Measurements from ENCODE around the gene ART1. TPM values are rescaled to one million over a fixed set of nuclear protein-coding genes. Genes with fewer than 3 reads are reported as not detected.
"Not testable (repeated sequence)": the region's sequence is repeated elsewhere in the genome, so short reads cannot be mapped to it uniquely, and the experiment has no call there.

The ART1 gene
- total RNA-seq (not detected), polyA plus RNA-seq (not detected)

GRCh38 chr11:3644817-3645235 lies at the start of gene ART1:
Gene ART1 (plus strand): TSS chr11:3645128. CDS start chr11:3659214, 14,086 bp downstream.
- Histone ChIP-seq H3K36me3 (no peaks in the 10 kb centered on the region), H3K27ac (no peak within 1 kb of the TSS), H3K4me1 (peaks cover 0 to 4% (median 4%) of the 10 kb centered on the region in 3 donors), H3K4me3 (no peak within 1 kb of the TSS), H3K9me3 (no peaks in the 10 kb centered on the region), H3K27me3 (no peaks in the 10 kb centered on the region)
- no peak for TF ChIP-seq CTCF (IDR thresholded peaks at IDR 0.05)
- FAIRE-seq (no peak), ATAC-seq (no peak), DNase-seq (no peak)
- intact Hi-C loops (cut with DNase I) = no loop called here
- WGBS, 2 donors = 65 to 78% methylated on average over 4 of the region's 4 CpGs

GRCh38 chr11:3597743-3598142 lies 47.2 kb upstream of the ART1 start:
- WGBS, 2 donors = 92 to 95% methylated on average over 15 of the region's 15 CpGs
- FAIRE-seq = not testable (repeated sequence)

GRCh38 chr11:3600201-3600600 lies 44.7 kb upstream of the ART1 start:
- DNase-seq; H3K36me3 ChIP-seq; H3K9me3 ChIP-seq; H3K4me3 ChIP-seq; H3K27me3 ChIP-seq; intact Hi-C loops (cut with DNase I); H3K27ac ChIP-seq; H3K4me1 ChIP-seq; ATAC-seq; FAIRE-seq: not testable (repeated sequence)
- 77 to 80% methylated on average over 9 to 10 of the region's 10 CpGs for WGBS, 2 donors

More at GRCh38 chr11:3597743-3598142, 47.2 kb upstream of the ART1 start:
- H3K36me3 ChIP-seq; H3K4me3 ChIP-seq; intact Hi-C loops (cut with DNase I); H3K27ac ChIP-seq; H3K9me3 ChIP-seq; H3K4me1 ChIP-seq; H3K27me3 ChIP-seq; ATAC-seq; DNase-seq: not testable (repeated sequence)

GRCh38 chr11:3604167-3604566 lies 40.8 kb upstream of the ART1 start:
- Histone ChIP-seq H3K9me3 (no peaks in the 10 kb centered on the region), H3K27ac (no peak overlapping the region), H3K36me3 (no peaks in the 10 kb centered on the region), H3K27me3 (no peaks in the 10 kb centered on the region), H3K4me1 (no peaks in the 10 kb centered on the region), H3K4me3 (no peak overlapping the region)
- 73 to 84% methylated on average over 3 of the region's 3 CpGs for WGBS, 2 donors
- TF ChIP-seq CTCF (IDR thresholded peaks at IDR 0.05) = no peak
- intact Hi-C loops (cut with DNase I) = no loop called here
- no peak for FAIRE-seq
- DNase-seq = no peak
- no peak for ATAC-seq

- ATAC-seq (no peak), FAIRE-seq (no peak), DNase-seq (no peak)
- intact Hi-C loops (cut with DNase I) = no loop called here
- Histone ChIP-seq H3K9me3 (no peaks in the 10 kb centered on the region), H3K4me3 (no peak overlapping the region), H3K27me3 (no peaks in the 10 kb centered on the region), H3K27ac (no peak overlapping the region), H3K4me1 (no peaks in the 10 kb centered on the region), H3K36me3 (no peaks in the 10 kb centered on the region)
- WGBS, 2 donors = 90 to 93% methylated on average over 3 of the region's 3 CpGs
- TF ChIP-seq CTCF (IDR thresholded peaks at IDR 0.05) = no peak
Observed at GRCh38 chr11:3605283-3605662, 39.7 kb upstream of the ART1 start.

GRCh38 chr11:3605771-3606203 lies 39.1 kb upstream of the ART1 start:
- intact Hi-C loops (cut with DNase I) = no loop called here
- Histone ChIP-seq H3K4me3 (no peak overlapping the region), H3K4me1 (no peaks in the 10 kb centered on the region), H3K9me3 (no peaks in the 10 kb centered on the region), H3K27me3 (no peaks in the 10 kb centered on the region), H3K36me3 (no peaks in the 10 kb centered on the region), H3K27ac (no peak overlapping the region)
- no peak for DNase-seq
- FAIRE-seq = no peak
- 18 to 23% methylated on average over 5 of the region's 5 CpGs for WGBS, 2 donors
- no peak for ATAC-seq
- TF ChIP-seq CTCF (IDR thresholded peaks at IDR 0.05) = no peak
